Muscle layer of colon (tissue), 2 donors: ENCODE measurements around the gene SIGLEC6.

ENCODE experiments used
- H3K27ac ChIP-seq: one replicate; pipeline ENCODE4 v1.7.0; 2013; ENCODE audit warnings: low read depth, mild to moderate bottlenecking, low read length, moderate library complexity
- H3K27me3 ChIP-seq, 2 donors: one replicate each; pipeline ENCODE4 v1.7.0; 2013; ENCODE audit warnings: low read length in 2 of 2, mild to moderate bottlenecking in 2 of 2; ENCODE audit not compliant: insufficient read depth in 2 of 2, control insufficient read depth in 1 of 2
- H3K36me3 ChIP-seq: one replicate; pipeline ENCODE4 v1.7.0; 2013; ENCODE audit warnings: mild to moderate bottlenecking, low read length; ENCODE audit not compliant: insufficient read depth
- H3K4me1 ChIP-seq: one replicate; pipeline ENCODE4 v1.7.0; 2013; ENCODE audit warnings: mild to moderate bottlenecking, low read length; ENCODE audit not compliant: insufficient read depth
- H3K4me3 ChIP-seq, 2 donors: one replicate each; pipeline ENCODE4 v1.7.0; 2013; ENCODE audit warnings: low read length in 2 of 2, low read depth in 1 of 2, mild to moderate bottlenecking in 1 of 2, moderate library complexity in 1 of 2
- H3K9ac ChIP-seq: one replicate; pipeline ENCODE4 v1.7.0; 2013; ENCODE audit warnings: low read length
- H3K9me3 ChIP-seq: one replicate; pipeline ENCODE4 v1.7.0; 2013; ENCODE audit warnings: mild to moderate bottlenecking, low read length
- donor health status: abdominal sarcoma.
- donor health status: Adenocarcinoma of cecum.

SIGLEC6 gene

GRCh38 chr19:51547397-51548212, 16.1 kb upstream of the SIGLEC6 start:
- Histone ChIP-seq H3K4me1 (no peaks in the 10 kb centered on the region), H3K27me3 (peaks cover 0 to 3% of the 10 kb centered on the region in 2 donors), H3K36me3 (no peaks in the 10 kb centered on the region), H3K27ac (no peak overlapping the region), H3K9me3 (no peaks in the 10 kb centered on the region), H3K9ac (no peak overlapping the region), H3K4me3 (no peak overlapping the region)

GRCh38 chr19:51546650-51547396, 15.4 kb upstream of the SIGLEC6 start:
- no peaks in the 10 kb centered on the region for H3K9me3 ChIP-seq
- no peaks in the 10 kb centered on the region for H3K36me3 ChIP-seq
- H3K27ac ChIP-seq: no peak overlapping the region
- H3K4me1 ChIP-seq: no peaks in the 10 kb centered on the region
- H3K27me3 ChIP-seq: peaks cover 0 to 3% of the 10 kb centered on the region in 2 donors
- H3K4me3 ChIP-seq: no peak overlapping the region
- H3K9ac ChIP-seq: no peak overlapping the region

DNA sequence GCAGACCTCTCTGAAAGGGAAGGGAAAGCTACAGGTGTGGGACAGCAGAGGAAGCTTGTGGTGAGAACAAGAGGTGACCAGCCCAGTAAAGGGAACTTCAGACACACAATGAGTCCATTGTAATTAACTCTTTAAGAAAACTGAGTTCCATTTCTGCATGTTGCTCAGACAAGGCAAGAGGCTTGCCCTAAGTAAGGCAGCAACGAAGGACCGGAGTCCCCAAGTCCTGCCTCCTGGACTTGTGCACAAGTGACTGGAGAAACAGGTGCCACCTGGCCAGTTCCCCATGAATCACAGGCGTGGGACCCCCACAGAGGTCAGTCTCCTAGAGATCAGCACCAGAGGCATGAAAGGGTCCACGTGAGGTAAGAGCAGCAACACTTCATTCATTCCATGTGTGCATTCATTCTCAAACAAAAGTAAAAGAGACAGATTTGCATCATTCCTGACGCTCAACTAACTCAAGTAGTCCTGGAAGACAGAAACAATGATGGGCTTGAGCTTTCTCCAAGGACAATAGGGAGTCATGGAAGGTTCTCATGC, 14.7 kb upstream of the SIGLEC6 start:
- Histone ChIP-seq H3K9me3 (no peaks in the 10 kb centered on the region), H3K4me3 (no peak overlapping the region), H3K4me1 (no peaks in the 10 kb centered on the region), H3K27ac (no peak overlapping the region), H3K27me3 (peaks cover 0 to 3% of the 10 kb centered on the region in 2 donors), H3K9ac (no peak overlapping the region), H3K36me3 (no peaks in the 10 kb centered on the region)

GRCh38 chr19:51544038-51544437, 12.6 kb upstream of the SIGLEC6 start:
- Histone ChIP-seq H3K9me3 (no peaks in the 10 kb centered on the region), H3K27me3 (peaks cover 0 to 3% of the 10 kb centered on the region in 2 donors), H3K36me3 (no peaks in the 10 kb centered on the region), H3K27ac (no peak overlapping the region), H3K4me1 (no peaks in the 10 kb centered on the region), H3K9ac (no peak overlapping the region), H3K4me3 (no peak overlapping the region)

DNA sequence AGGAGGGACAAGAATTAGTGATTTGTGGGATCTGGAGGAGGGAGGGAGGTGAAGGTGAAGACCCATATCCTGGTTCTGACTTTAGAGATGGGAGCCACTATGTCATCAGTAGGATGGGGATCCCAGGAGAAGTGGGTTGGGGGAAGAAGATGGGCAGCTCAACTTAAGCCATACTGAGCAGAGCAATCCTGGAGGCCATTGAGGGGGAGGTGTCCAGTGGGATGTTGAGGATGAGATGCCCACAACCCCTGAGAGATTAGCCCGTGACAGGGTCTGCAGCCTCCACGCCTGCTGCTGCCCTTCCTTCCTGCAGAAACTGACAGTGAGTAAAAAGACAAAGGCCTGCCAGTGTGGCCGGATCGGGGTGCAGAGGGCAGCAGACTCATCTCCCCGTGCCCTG, 11.2 kb upstream of the SIGLEC6 start:
- no peaks in the 10 kb centered on the region for H3K36me3 ChIP-seq
- H3K27me3 ChIP-seq: peaks cover 0 to 7% of the 10 kb centered on the region in 2 donors
- H3K4me1 ChIP-seq: no peaks in the 10 kb centered on the region
- no peak overlapping the region for H3K27ac ChIP-seq
- H3K4me3 ChIP-seq: no peak overlapping the region
- no peaks in the 10 kb centered on the region for H3K9me3 ChIP-seq
- no peak overlapping the region for H3K9ac ChIP-seq

GRCh38 chr19:51541458-51542357, 10.2 kb upstream of the SIGLEC6 start:
- H3K36me3 ChIP-seq: no peaks in the 10 kb centered on the region
- no peak overlapping the region for H3K4me3 ChIP-seq
- H3K9me3 ChIP-seq: no peaks in the 10 kb centered on the region
- no peaks in the 10 kb centered on the region for H3K4me1 ChIP-seq
- H3K27ac ChIP-seq: no peak overlapping the region
- peaks cover 0 to 7% of the 10 kb centered on the region in 2 donors for H3K27me3 ChIP-seq
- no peak overlapping the region for H3K9ac ChIP-seq

- Histone ChIP-seq H3K36me3 (no peaks in the 10 kb centered on the region), H3K9me3 (no peaks in the 10 kb centered on the region), H3K27me3 (peaks cover 0 to 4% of the 10 kb centered on the region in 2 donors), H3K4me3 (no peak overlapping the region), H3K27ac (no peak overlapping the region), H3K4me1 (no peaks in the 10 kb centered on the region), H3K9ac (no peak overlapping the region)
These were observed 8.4 kb upstream of the SIGLEC6 start for GRCh38 chr19:51539821-51540366.

- no peak overlapping the region for H3K27ac ChIP-seq
- no peak overlapping the region for H3K4me3 ChIP-seq
- H3K4me1 ChIP-seq: no peaks in the 10 kb centered on the region
- peaks cover 0 to 4% of the 10 kb centered on the region in 2 donors for H3K27me3 ChIP-seq
- H3K36me3 ChIP-seq: no peaks in the 10 kb centered on the region
- no peaks in the 10 kb centered on the region for H3K9me3 ChIP-seq
- no peak overlapping the region for H3K9ac ChIP-seq
These were observed 4.1 kb upstream of the SIGLEC6 start for GRCh38 chr19:51535535-51535934.

DNA sequence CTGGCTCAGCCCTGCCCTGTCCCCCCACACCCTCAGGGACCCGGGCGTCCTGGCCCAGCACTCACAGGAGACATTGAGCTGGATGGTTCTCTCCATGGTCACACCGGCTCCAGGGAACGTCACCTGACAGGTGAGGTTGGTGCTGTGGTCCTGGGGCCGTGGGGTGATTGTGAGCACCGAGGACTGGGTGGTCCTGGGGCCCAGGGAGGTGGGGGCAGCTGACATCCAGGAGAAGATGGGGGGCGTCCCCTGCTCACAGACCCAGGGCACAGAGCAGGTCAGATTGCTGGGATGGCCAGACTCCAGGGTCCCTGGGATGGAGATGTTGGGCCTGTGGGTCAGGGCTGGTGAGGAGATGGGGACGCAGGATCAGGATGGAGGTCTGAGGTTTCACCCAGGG, 854 bp downstream of the SIGLEC6 start:
- H3K4me1 ChIP-seq: no peaks in the 10 kb centered on the region
- H3K27ac ChIP-seq: no peak overlapping the region
- H3K9me3 ChIP-seq: no peaks in the 10 kb centered on the region
- no peak overlapping the region for H3K4me3 ChIP-seq
- H3K9ac ChIP-seq: no peak overlapping the region
- peaks cover 0 to 3% of the 10 kb centered on the region in 2 donors for H3K27me3 ChIP-seq
- H3K36me3 ChIP-seq: no peaks in the 10 kb centered on the region

DNA sequence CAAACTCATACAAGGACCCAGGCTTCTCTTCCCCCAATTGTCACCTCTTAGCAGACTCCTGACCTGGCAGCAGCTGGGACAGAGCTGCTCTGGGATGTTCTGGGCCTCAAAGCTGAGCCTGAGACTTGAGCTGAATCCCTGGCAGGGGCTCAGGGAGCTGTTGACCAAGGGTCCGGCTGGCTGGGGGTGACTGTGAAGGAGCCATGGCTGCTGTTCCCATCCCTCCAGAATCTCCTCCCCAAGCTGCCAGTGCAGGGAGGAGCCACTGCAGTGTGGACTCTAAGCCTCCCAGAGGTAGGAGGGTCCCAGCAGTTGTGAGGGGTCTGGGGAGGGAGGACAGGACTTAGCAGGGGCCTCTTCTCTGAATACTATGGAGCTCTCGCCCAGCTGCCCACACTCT, 2.2 kb downstream of the SIGLEC6 start:
- Histone ChIP-seq H3K4me1 (no peaks in the 10 kb centered on the region), H3K4me3 (no peak overlapping the region), H3K9ac (no peak overlapping the region), H3K9me3 (no peaks in the 10 kb centered on the region), H3K27me3 (peaks cover 0 to 3% of the 10 kb centered on the region in 2 donors), H3K27ac (no peak overlapping the region), H3K36me3 (no peaks in the 10 kb centered on the region)
